Measurements from ENCODE around the gene ACAD11. TPM values are rescaled to one million over a fixed set of nuclear protein-coding genes. Genes with fewer than 3 reads are reported as not detected.

ACAD11 gene
- total RNA-seq, 1 donor from 2014 or later = 45.2 TPM

- Histone ChIP-seq H3F3A (ENCODE audit: low read depth) (no peaks in the 10 kb centered on the region), H3K9ac (no peak overlapping the region), H3K9me3 (ENCODE audit: low read depth) (no peaks in the 10 kb centered on the region), H3K27me3 (no peaks in the 10 kb centered on the region), H3K36me3 (no peaks in the 10 kb centered on the region), H3K4me2 (no peak overlapping the region), H3K27ac (no peak overlapping the region), H3K79me2 (ENCODE audit: low read depth) (no peaks in the 10 kb centered on the region), H2AFZ (replicated peaks) (no peak overlapping the region), H4K20me1 (ENCODE audit: low read depth) (no peaks in the 10 kb centered on the region), H3K4me1 (no peaks in the 10 kb centered on the region), H3K4me3 (no peak overlapping the region)
- no peaks in the 10 kb centered on the region for H3K9me3 Mint-ChIP-seq
- no peak overlapping the region for H3K27ac Mint-ChIP-seq
- no peak for DNase-seq (ENCODE audit: low spot score)
- TF ChIP-seq EZH2 (IDR thresholded peaks at IDR 0.05) (no peak), EZH2phosphoT487 (IDR thresholded peaks at IDR 0.05) (no peak), CTCF (IDR thresholded peaks at IDR 0.05) (no peak)
- H3K4me1 Mint-ChIP-seq = no peaks in the 10 kb centered on the region
- H3K36me3 Mint-ChIP-seq = peaks cover 2% of the 10 kb centered on the region
- no peak overlapping the region for H3K4me3 Mint-ChIP-seq
- no peaks in the 10 kb centered on the region for H3K27me3 Mint-ChIP-seq (ENCODE audit: insufficient read depth, low read depth)
Measured at GRCh38 chr3:132545471-132545870, 114.1 kb downstream of the ACAD11 start.

GRCh38 chr3:132544130-132544529 is 115.5 kb downstream of the ACAD11 start:
- Histone ChIP-seq H3K9ac (no peak overlapping the region), H3K27ac (no peak overlapping the region), H4K20me1 (ENCODE audit: low read depth) (no peaks in the 10 kb centered on the region), H3K27me3 (no peaks in the 10 kb centered on the region), H3K4me2 (no peak overlapping the region), H3K79me2 (ENCODE audit: low read depth) (no peaks in the 10 kb centered on the region), H3K36me3 (no peaks in the 10 kb centered on the region), H3K9me3 (ENCODE audit: low read depth) (no peaks in the 10 kb centered on the region), H3K4me1 (no peaks in the 10 kb centered on the region), H3K4me3 (no peak overlapping the region), H2AFZ (replicated peaks) (no peak overlapping the region), H3F3A (ENCODE audit: low read depth) (no peaks in the 10 kb centered on the region)
- DNase-seq (ENCODE audit: low spot score) = no peak
- Mint-ChIP-seq H3K36me3 (peaks cover 2% of the 10 kb centered on the region), H3K27me3 (ENCODE audit: insufficient read depth, low read depth) (no peaks in the 10 kb centered on the region), H3K9me3 (no peaks in the 10 kb centered on the region), H3K4me3 (no peak overlapping the region), H3K4me1 (no peaks in the 10 kb centered on the region), H3K27ac (no peak overlapping the region)
- TF ChIP-seq EZH2 (IDR thresholded peaks at IDR 0.05) = no peak
- no peak for TF ChIP-seq EZH2phosphoT487 (IDR thresholded peaks at IDR 0.05)
- no peak for TF ChIP-seq CTCF (IDR thresholded peaks at IDR 0.05)

- no peak for DNase-seq (ENCODE audit: low spot score)
- no peak for TF ChIP-seq CTCF (IDR thresholded peaks at IDR 0.05)
- no peak for TF ChIP-seq EZH2 (IDR thresholded peaks at IDR 0.05)
- TF ChIP-seq EZH2phosphoT487 (IDR thresholded peaks at IDR 0.05) = no peak
- Histone ChIP-seq H3K36me3 (no peaks in the 10 kb centered on the region), H3F3A (ENCODE audit: low read depth) (no peaks in the 10 kb centered on the region), H2AFZ (replicated peaks) (no peak overlapping the region), H3K9ac (no peak overlapping the region), H3K4me1 (no peaks in the 10 kb centered on the region), H3K27me3 (no peaks in the 10 kb centered on the region), H3K4me3 (no peak overlapping the region), H4K20me1 (ENCODE audit: low read depth) (no peaks in the 10 kb centered on the region), H3K9me3 (ENCODE audit: low read depth) (no peaks in the 10 kb centered on the region), H3K79me2 (ENCODE audit: low read depth) (no peaks in the 10 kb centered on the region), H3K27ac (peak overlapping the region; percentile 29), H3K4me2 (no peak overlapping the region)
- no peaks in the 10 kb centered on the region for H3K27me3 Mint-ChIP-seq (ENCODE audit: insufficient read depth, low read depth)
- H3K4me3 Mint-ChIP-seq = no peak overlapping the region
- peaks cover 5% of the 10 kb centered on the region for H3K36me3 Mint-ChIP-seq
- no peaks in the 10 kb centered on the region for H3K4me1 Mint-ChIP-seq
- H3K9me3 Mint-ChIP-seq = no peaks in the 10 kb centered on the region
- H3K27ac Mint-ChIP-seq = no peak overlapping the region
Measured at GRCh38 chr3:132543011-132543739, 116.4 kb downstream of the ACAD11 start.
